Brain pericyte (primary cell): ENCODE results near the gene KRT6A.

Experiments
- DNase-seq: peaks from one replicate; pipeline ENCODE4 v3.0.0-alpha.2; 2012; ENCODE audit warnings: low read depth, low spot score

Gene KRT6A

GRCh38 chr12:52524898-52525591 lies 32.0 kb upstream of the KRT6A start:
- no peak for DNase-seq

- DNase-seq = no peak
These were observed 31.3 kb upstream of the KRT6A start for GRCh38 chr12:52524241-52524897.

- no peak for DNase-seq
These were observed 30.8 kb upstream of the KRT6A start for GRCh38 chr12:52523824-52524223.

DNA sequence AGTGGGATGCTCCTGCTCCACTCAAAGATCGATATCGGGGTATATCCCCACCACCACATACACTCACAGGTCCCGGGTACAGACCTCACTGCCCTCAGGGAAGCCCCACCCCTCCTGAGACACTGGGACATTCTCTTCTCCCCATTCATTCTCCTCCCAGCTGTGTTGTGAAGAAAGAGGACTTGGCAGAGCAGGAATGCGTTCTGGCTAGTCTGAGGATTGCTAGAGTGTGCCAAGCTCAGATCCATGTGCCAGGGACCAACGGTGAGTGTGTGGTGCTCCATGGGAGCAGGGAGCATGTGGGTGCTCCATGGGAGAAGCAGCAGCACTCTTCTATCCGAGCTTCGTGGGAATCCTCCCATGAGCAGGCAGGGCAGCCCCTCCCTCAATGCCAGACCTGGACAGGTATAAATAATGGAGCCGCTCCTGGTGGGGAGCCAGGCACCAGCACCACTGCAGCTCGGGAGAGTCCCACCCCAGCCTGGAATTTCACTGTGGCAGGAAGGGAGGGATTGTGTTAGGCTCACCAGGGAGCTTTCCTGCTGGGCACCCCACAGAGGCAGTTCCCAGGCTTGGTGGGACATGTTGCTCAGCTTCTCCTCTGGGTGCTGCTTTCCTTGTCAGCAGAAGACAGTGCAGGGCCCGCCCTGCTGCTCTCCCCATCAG lies 29.4 kb upstream of the KRT6A start:
- no peak for DNase-seq

DNA sequence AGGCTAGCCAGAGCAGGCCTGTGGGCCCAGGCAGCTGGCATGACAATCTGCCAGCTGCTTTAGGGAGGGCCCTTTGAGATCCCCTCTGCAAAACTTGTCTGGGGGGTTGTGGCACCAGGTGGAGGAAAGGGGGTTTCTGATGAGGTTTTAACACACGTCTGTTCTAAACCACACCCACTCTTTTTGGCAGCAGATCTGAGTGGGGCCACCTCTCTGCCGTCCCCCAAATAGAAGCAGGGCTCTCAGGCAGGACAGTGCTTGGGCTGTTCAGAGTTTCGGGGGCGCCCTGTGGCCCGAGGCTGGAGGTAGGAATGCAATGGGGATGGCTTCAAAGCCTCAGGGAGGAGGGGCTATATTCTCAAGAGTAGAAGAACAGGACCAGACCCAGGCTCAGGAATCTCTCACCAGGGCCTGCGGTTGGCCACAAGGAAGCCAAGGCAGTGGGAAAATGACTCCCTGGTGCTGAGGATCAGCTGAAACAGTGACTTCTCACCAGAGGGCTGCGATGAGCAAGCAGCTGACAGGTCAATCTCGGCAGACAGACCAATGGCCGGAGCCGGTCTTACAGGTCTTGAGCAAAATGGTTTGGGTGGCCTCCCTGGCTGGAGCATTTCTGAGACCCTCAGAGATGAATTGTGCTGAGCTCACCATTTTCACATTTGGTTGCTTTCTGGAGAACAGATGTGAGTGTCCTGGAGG lies 28.7 kb upstream of the KRT6A start:
- DNase-seq = no peak

DNA sequence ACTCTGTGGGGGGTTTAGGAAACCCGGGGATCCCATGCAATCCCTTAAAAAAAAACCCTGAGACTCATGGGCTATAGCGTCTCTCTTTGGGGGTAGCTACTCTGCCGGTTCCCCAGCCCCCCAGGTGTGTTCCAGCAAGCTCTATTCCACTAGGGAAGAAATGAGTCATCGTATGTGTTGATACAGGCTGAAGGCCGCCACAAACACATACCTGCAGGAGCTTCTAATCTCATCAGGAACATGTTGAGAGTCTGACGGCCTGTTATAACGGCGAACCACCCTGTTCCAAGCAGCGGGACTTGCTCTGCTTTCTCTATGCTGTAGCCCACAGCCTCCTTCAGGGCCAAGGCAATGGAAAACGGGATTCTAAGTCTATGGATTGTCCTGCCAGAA lies 28.1 kb upstream of the KRT6A start:
- no peak for DNase-seq

DNA sequence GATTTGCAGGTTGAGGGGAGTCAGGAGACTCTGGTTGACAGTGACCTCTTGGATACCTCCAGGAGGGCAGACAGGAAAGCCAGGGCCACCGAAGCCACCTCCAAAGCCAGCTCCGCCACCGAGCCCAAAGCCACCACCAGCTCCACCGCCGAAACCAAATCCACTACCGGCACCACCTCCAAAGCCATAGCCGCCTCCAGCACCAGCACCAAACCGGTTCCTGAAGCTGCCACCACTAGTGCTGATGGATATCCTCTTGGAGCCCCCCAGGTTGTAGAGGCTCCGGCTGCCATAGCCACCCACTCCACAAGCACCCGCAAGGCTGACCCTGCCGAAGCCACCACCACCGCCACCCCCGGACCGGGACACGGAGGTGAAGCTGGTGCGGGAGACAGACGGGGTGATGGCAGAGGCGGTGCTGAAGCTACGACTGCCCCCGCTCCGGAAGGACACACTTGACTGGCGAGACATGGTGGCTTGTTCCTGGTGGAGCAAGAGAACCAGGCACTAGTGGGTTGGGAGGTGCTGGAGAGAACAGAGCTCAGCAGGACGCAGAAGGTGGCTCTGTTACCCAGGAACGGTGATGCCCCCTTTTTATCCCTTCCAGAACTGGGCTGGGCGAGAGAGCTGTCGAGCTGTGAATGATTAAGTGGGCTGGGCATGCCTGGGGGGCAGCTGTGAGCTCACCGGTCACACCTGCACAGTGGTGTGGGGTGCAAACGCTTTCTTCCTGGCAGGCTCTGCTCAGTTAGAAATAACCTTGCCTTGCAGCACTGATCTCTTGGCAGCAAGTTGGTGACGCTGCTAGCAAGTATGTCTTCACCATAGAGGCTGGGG lies 27.0 kb upstream of the KRT6A start, which contains the start of gene KRT5:
Gene KRT5 (minus strand): TSS at position 569 of the 837 bp plus-strand sequence. CDS start 98 bp downstream, at position 471.
- DNase-seq = no peak

GRCh38 chr12:52519387-52519703 lies 26.3 kb upstream of the KRT6A start:
- no peak for DNase-seq

GRCh38 chr12:52518574-52519386 lies 25.7 kb upstream of the KRT6A start:
- DNase-seq = no peak

GRCh38 chr12:52517888-52518287 lies 24.8 kb upstream of the KRT6A start:
- no peak for DNase-seq

GRCh38 chr12:52517005-52517835 lies 24.2 kb upstream of the KRT6A start:
- DNase-seq = no peak

- no peak for DNase-seq
These were observed 23.1 kb upstream of the KRT6A start for GRCh38 chr12:52515927-52516831.

- no peak for DNase-seq
These were observed 22.2 kb upstream of the KRT6A start for GRCh38 chr12:52515319-52515646.

DNA sequence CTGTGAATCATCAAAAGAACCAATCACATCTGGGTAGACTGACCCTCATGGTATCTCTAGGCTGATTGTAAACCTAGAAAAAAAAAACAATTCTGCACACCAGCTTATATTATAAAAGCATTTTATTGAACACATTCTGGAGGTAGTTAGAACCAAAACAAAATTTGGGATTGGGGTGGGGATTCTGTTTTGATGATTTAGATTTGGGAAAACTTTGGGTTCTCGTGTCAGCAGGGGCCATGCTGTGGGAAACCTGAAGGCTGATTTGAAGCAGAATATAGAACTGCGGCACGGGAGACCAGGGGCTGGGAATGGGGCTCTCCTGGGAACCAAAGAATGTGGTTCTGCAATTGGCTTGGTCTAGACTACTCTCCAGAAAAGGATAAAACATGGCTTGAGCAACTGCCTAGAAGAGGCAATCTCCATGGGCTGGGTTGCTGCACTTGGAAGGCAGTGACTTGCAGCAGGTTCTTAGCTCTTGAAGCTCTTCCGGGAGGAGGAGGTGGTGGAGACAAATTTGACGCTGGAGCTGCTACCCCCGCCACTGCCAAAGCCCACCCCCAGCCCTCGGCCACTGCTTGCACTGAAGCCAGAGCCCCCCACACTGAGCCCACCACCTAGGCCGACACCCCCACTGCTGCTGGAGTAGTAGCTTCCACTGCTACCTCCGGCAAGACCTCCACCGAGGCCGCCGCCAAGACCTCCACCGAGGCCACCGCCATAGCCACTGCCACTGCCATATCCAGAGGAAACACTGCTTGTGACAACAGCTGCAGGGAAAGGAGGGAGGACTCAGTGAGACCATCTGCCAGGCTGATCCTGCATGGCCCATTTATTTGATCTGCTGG lies 21.6 kb upstream of the KRT6A start:
- no peak for DNase-seq

DNA sequence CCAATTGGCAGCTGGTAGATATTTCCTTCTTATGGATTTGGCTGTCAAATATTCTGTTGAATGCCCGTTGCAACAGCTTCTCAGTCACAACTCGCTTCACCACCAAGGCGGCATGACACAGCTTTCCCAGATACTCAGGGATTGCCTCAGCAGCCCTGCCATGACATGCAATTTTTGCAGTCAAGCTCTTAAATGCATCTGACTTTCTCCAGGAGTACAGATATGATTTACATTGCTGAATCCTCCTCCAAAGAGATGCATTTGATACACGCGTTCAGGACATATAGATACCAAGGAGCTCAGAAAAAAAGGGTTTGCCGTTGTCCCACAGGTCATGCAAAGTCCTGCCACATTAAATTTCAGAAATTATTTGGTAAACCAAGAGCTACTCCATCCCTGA lies 20.7 kb upstream of the KRT6A start:
- no peak for DNase-seq

DNA sequence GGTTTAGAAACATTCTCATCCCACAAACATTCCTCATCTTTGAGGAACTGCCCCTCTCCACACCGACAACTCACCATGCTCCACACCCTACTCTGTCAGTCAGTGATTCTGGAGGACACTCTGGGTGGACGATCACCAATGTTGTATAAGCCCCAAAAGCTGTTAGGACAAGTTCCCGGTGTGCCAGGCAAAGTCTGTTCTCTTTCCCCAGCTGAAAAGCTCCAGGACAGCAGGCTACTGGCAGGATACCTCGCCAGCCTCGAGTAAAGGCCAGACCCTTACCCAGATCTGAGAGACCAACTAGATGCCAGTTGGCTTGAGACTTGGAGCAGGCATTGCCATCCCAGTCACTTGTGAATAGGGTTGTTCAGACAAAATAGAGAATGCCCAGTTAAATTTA lies 15.2 kb upstream of the KRT6A start:
- no peak for DNase-seq

- no peak for DNase-seq
These were observed 14.0 kb upstream of the KRT6A start for GRCh38 chr12:52506858-52507715.
